Adrenal gland (tissue), 5 donors: Measurements from ENCODE around the gene CCL18.
"Not testable (repeated sequence)": the region's sequence is repeated elsewhere in the genome, so short reads cannot be mapped to it uniquely, and the experiment has no call there.

ENCODE experiments used
- POLR2A ChIP-seq, 2 donors: fragments of 450-650 bp; IDR thresholded peaks; one replicate each; pipeline ENCODE4 v1.6.1; 2017; ENCODE audit warnings: antibody characterized with exemption in 2 of 2, mild to moderate bottlenecking in 2 of 2, moderate library complexity in 1 of 2
- TF ChIP-seq, protein P1 (sequence below), 6 experiments: fragments of 450-650 bp in 4 of 6; fragments of 200-600 bp in 2 of 6; sonication (generic) in 1 of 6; IDR thresholded peaks; 1 replicate in 5 of 6; 2 replicates in 1 of 6; pipeline versions ENCODE4 v1.5.1 to v1.8.0; 2016 to 2021; ENCODE audit warnings: antibody characterized with exemption in 6 of 6, mild to moderate bottlenecking in 2 of 6, moderate library complexity in 1 of 6
- donor health status: DM: no; HTN: no; CAD: no.

DNA sequence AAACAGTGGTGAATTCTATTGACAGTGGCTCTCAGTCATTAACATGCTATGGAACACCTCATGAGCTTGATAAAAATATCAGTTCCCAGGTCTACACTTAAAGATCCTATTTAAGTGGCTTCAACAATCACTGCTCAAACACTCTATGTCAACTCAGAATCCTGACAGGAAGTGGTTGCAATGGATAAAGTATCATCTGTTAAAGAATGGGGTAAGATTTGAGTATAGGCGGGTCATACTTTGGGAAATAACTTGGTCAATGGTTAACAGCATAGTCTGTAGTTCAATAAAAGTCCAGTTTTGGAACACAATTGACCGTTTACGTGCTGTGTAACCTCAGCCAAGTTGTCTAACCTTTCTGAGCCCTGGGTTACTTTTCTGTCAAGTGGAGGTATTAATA lies 23.4 kb downstream of the CCL18 start:
- TF ChIP-seq, protein P1, sequence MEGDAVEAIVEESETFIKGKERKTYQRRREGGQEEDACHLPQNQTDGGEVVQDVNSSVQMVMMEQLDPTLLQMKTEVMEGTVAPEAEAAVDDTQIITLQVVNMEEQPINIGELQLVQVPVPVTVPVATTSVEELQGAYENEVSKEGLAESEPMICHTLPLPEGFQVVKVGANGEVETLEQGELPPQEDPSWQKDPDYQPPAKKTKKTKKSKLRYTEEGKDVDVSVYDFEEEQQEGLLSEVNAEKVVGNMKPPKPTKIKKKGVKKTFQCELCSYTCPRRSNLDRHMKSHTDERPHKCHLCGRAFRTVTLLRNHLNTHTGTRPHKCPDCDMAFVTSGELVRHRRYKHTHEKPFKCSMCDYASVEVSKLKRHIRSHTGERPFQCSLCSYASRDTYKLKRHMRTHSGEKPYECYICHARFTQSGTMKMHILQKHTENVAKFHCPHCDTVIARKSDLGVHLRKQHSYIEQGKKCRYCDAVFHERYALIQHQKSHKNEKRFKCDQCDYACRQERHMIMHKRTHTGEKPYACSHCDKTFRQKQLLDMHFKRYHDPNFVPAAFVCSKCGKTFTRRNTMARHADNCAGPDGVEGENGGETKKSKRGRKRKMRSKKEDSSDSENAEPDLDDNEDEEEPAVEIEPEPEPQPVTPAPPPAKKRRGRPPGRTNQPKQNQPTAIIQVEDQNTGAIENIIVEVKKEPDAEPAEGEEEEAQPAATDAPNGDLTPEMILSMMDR (IDR thresholded peaks at IDR 0.05) = not testable (repeated sequence)
- not testable (repeated sequence) for TF ChIP-seq POLR2A (IDR thresholded peaks at IDR 0.05)
